ENCODE data around the gene TRAPPC12. TPM values are rescaled to one million over a fixed set of nuclear protein-coding genes. Genes with fewer than 3 reads are reported as not detected.
A peak's percentile ranks its signal among the peaks of the same experiment; 100 is the strongest.
"Not testable (repeated sequence)": the region's sequence is repeated elsewhere in the genome, so short reads cannot be mapped to it uniquely, and the experiment has no call there.

Gene TRAPPC12
- total RNA-seq, 1 donor from 2014 or later, result 98.7 TPM

GRCh38 chr2:3492951-3493614 lies 113.6 kb downstream of the TRAPPC12 start:
- H3K27ac Mint-ChIP-seq, result peak overlapping the region; percentile 32
- no peak for TF ChIP-seq CTCF (conservative IDR thresholded peaks at IDR 0.05)
- H3K9me3 Mint-ChIP-seq, result no peaks in the 10 kb centered on the region
- no peak overlapping the region for H3K4me3 Mint-ChIP-seq
- no peak for DNase-seq (ENCODE audit: extremely low spot score, unreplicated experiment)
- H3K27me3 Mint-ChIP-seq, result no peaks in the 10 kb centered on the region
- peaks cover 10% of the 10 kb centered on the region for H3K4me1 Mint-ChIP-seq (ENCODE audit: unreplicated experiment)
- H3K36me3 Mint-ChIP-seq, result peaks cover 14% of the 10 kb centered on the region

GRCh38 chr2:3493615-3494007 lies 114.1 kb downstream of the TRAPPC12 start:
- Mint-ChIP-seq H3K27ac (peak overlapping the region; percentile 32), H3K9me3 (no peaks in the 10 kb centered on the region), H3K36me3 (peaks cover 19% of the 10 kb centered on the region), H3K27me3 (no peaks in the 10 kb centered on the region), H3K4me3 (no peak overlapping the region), H3K4me1 (ENCODE audit: unreplicated experiment) (peaks cover 10% of the 10 kb centered on the region)
- DNase-seq (ENCODE audit: extremely low spot score, unreplicated experiment), result no peak
- TF ChIP-seq CTCF (conservative IDR thresholded peaks at IDR 0.05), result no peak

- Mint-ChIP-seq H3K4me1 (ENCODE audit: unreplicated experiment) (peaks cover 10% of the 10 kb centered on the region), H3K36me3 (peaks cover 25% of the 10 kb centered on the region), H3K4me3 (no peak overlapping the region), H3K27ac (no peak overlapping the region), H3K27me3 (no peaks in the 10 kb centered on the region), H3K9me3 (no peaks in the 10 kb centered on the region)
- no peak for DNase-seq (ENCODE audit: extremely low spot score, unreplicated experiment)
- no peak for TF ChIP-seq CTCF (conservative IDR thresholded peaks at IDR 0.05)
Measured at GRCh38 chr2:3494984-3495666, 115.6 kb downstream of the TRAPPC12 start.

GRCh38 chr2:3496708-3497080 lies 117.2 kb downstream of the TRAPPC12 start:
- not testable (repeated sequence) for H3K27ac Mint-ChIP-seq

GRCh38 chr2:3498783-3499394 lies 119.4 kb downstream of the TRAPPC12 start:
- no peak for TF ChIP-seq CTCF (conservative IDR thresholded peaks at IDR 0.05)
- peaks cover 38% of the 10 kb centered on the region for H3K36me3 Mint-ChIP-seq
- no peaks in the 10 kb centered on the region for H3K9me3 Mint-ChIP-seq

More at GRCh38 chr2:3496708-3497080, 117.2 kb downstream of the TRAPPC12 start:
- not testable (repeated sequence) for H3K9me3 Mint-ChIP-seq; H3K27me3 Mint-ChIP-seq; DNase-seq (ENCODE audit: extremely low spot score, unreplicated experiment); H3K4me3 Mint-ChIP-seq
- Mint-ChIP-seq H3K36me3 (peaks cover 25% of the 10 kb centered on the region), H3K4me1 (ENCODE audit: unreplicated experiment) (peaks cover 10% of the 10 kb centered on the region)

GRCh38 chr2:3500326-3500899 lies 120.9 kb downstream of the TRAPPC12 start:
- peaks cover 50% of the 10 kb centered on the region for H3K36me3 Mint-ChIP-seq
- no peak for DNase-seq (ENCODE audit: extremely low spot score, unreplicated experiment)
- H3K27ac Mint-ChIP-seq, result no peak overlapping the region
- H3K9me3 Mint-ChIP-seq, result no peaks in the 10 kb centered on the region
- no peak overlapping the region for H3K4me3 Mint-ChIP-seq
- no peaks in the 10 kb centered on the region for H3K4me1 Mint-ChIP-seq (ENCODE audit: unreplicated experiment)
- H3K27me3 Mint-ChIP-seq, result no peaks in the 10 kb centered on the region
- TF ChIP-seq CTCF (conservative IDR thresholded peaks at IDR 0.05), result no peak

More at GRCh38 chr2:3498783-3499394, 119.4 kb downstream of the TRAPPC12 start:
- DNase-seq (ENCODE audit: extremely low spot score, unreplicated experiment), result no peak
- Mint-ChIP-seq H3K27me3 (no peaks in the 10 kb centered on the region), H3K4me1 (ENCODE audit: unreplicated experiment) (peaks cover 4% of the 10 kb centered on the region), H3K27ac (no peak overlapping the region), H3K4me3 (no peak overlapping the region)

Measured in type B pancreatic cell (in vitro differentiated cells).